ENCODE results near the gene PLA2G2C.

DNA sequence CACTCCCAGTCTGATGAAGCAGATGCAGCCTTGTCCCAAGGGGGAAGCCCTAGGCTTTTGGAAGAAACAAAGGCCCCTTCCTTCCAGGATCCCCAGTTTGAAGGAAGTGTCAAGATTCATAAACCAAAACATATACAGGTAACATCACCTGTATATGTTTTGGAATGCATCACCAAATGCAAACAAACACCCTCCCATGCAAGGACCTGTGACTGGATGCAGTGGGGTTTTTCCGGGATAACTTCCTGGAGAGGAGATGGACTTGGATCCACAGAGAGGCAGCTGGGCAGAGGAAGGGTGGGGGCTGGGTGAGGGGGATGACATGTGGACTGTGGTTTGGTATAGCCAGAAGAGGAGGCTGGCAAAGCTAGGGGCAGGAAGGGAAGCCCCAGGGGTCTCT, 48.7 kb downstream of the PLA2G2C start:
- TF ChIP-seq EZH2 (optimal IDR thresholded peaks at IDR 0.05; ENCODE audit: low read depth, low read length) (no peak), EZH2phosphoT487 (IDR thresholded peaks at IDR 0.05; ENCODE audit: low read length) (no peak)
- TF ChIP-seq, protein P1, sequence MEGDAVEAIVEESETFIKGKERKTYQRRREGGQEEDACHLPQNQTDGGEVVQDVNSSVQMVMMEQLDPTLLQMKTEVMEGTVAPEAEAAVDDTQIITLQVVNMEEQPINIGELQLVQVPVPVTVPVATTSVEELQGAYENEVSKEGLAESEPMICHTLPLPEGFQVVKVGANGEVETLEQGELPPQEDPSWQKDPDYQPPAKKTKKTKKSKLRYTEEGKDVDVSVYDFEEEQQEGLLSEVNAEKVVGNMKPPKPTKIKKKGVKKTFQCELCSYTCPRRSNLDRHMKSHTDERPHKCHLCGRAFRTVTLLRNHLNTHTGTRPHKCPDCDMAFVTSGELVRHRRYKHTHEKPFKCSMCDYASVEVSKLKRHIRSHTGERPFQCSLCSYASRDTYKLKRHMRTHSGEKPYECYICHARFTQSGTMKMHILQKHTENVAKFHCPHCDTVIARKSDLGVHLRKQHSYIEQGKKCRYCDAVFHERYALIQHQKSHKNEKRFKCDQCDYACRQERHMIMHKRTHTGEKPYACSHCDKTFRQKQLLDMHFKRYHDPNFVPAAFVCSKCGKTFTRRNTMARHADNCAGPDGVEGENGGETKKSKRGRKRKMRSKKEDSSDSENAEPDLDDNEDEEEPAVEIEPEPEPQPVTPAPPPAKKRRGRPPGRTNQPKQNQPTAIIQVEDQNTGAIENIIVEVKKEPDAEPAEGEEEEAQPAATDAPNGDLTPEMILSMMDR (IDR thresholded peaks at IDR 0.05; ENCODE audit: low read length), result no peak
